ENCODE measurements around the gene SLC33A1. TPM values are rescaled to one million over a fixed set of nuclear protein-coding genes. Genes with fewer than 3 reads are reported as not detected.

The SLC33A1 gene
- total and polyA plus RNA-seq, 2 of the 13 experiments (the other 11 are each of a cell fraction or from before 2014, with no cell fraction given), result 20.0 to 32.1 TPM

DNA sequence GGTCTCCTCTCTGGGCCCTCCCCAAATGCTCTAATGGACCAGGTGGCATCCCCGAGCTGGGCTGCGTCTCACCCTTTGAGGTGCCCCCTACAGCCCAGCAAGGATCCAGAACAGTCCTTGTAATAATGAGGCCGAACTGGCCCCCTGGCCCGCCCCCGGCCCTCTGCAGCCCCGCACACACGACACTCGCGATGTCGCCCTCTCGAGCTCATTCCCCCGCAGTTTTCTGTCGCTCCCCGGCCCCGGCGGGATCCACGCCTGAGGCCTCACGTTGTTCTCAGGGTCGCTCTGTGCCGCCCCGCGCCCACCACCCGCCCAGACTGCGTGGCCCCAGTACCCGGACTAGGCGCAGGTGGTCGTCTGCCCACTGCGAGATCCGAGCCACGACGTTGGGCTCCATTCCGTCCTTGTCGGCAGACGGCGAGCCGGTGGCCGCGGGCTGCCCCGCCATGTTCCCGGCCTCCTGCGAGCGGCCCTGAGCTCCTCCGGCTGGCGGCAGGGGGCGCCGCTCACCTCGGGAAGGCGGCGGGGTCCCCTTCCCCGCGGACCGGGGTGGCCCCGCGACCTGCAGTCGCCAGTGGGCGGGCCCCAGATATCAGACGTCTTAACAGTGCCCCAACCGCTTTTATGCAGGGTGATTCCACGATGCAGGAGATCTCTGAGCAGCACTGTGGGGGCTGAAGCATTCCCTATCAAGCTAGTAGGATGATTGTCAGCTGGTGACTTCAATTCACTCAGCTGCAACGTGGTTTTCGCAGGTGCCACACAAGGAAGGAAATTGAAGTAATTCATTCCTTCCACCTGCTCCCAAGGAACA, 48.2 kb downstream of the SLC33A1 start, which contains the start of gene C3orf33 (continued):
- TF ChIP-seq, protein P1, sequence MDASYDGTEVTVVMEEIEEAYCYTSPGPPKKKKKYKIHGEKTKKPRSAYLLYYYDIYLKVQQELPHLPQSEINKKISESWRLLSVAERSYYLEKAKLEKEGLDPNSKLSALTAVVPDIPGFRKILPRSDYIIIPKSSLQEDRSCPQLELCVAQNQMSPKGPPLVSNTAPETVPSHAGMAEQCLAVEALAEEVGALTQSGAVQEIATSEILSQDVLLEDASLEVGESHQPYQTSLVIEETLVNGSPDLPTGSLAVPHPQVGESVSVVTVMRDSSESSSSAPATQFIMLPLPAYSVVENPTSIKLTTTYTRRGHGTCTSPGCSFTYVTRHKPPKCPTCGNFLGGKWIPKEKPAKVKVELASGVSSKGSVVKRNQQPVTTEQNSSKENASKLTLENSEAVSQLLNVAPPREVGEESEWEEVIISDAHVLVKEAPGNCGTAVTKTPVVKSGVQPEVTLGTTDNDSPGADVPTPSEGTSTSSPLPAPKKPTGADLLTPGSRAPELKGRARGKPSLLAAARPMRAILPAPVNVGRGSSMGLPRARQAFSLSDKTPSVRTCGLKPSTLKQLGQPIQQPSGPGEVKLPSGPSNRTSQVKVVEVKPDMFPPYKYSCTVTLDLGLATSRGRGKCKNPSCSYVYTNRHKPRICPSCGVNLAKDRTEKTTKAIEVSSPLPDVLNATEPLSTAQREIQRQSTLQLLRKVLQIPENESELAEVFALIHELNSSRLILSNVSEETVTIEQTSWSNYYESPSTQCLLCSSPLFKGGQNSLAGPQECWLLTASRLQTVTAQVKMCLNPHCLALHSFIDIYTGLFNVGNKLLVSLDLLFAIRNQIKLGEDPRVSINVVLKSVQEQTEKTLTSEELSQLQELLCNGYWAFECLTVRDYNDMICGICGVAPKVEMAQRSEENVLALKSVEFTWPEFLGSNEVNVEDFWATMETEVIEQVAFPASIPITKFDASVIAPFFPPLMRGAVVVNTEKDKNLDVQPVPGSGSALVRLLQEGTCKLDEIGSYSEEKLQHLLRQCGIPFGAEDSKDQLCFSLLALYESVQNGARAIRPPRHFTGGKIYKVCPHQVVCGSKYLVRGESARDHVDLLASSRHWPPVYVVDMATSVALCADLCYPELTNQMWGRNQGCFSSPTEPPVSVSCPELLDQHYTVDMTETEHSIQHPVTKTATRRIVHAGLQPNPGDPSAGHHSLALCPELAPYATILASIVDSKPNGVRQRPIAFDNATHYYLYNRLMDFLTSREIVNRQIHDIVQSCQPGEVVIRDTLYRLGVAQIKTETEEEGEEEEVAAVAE (CRISPR knock-in tag; IDR thresholded peaks at IDR 0.05; ENCODE audit: borderline replicate concordance), result no peak
- peak; percentile 30; the same call in 1 of the 2 replicates for TF ChIP-seq ZNF143 (CRISPR knock-in tag; IDR thresholded peaks at IDR 0.05)
- no peak for TF ChIP-seq HOXA5 (CRISPR knock-in tag; IDR thresholded peaks at IDR 0.05)
- TF ChIP-seq ZMYM4 (CRISPR knock-in tag; IDR thresholded peaks at IDR 0.05), result peak; percentile 85; the same call in 1 of the 2 replicates
- TF ChIP-seq, protein P2, sequence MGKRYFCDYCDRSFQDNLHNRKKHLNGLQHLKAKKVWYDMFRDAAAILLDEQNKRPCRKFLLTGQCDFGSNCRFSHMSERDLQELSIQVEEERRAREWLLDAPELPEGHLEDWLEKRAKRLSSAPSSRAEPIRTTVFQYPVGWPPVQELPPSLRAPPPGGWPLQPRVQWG (CRISPR knock-in tag; IDR thresholded peaks at IDR 0.05; ENCODE audit: borderline replicate concordance, low read depth), result no peak
- no peak for TF ChIP-seq NR2F6 (IDR thresholded peaks at IDR 0.05)
- peak; percentile 33; the same call in 1 of the 2 replicates for TF ChIP-seq NR2F6 (CRISPR knock-in tag; IDR thresholded peaks at IDR 0.05)
- TF ChIP-seq, protein P3, sequence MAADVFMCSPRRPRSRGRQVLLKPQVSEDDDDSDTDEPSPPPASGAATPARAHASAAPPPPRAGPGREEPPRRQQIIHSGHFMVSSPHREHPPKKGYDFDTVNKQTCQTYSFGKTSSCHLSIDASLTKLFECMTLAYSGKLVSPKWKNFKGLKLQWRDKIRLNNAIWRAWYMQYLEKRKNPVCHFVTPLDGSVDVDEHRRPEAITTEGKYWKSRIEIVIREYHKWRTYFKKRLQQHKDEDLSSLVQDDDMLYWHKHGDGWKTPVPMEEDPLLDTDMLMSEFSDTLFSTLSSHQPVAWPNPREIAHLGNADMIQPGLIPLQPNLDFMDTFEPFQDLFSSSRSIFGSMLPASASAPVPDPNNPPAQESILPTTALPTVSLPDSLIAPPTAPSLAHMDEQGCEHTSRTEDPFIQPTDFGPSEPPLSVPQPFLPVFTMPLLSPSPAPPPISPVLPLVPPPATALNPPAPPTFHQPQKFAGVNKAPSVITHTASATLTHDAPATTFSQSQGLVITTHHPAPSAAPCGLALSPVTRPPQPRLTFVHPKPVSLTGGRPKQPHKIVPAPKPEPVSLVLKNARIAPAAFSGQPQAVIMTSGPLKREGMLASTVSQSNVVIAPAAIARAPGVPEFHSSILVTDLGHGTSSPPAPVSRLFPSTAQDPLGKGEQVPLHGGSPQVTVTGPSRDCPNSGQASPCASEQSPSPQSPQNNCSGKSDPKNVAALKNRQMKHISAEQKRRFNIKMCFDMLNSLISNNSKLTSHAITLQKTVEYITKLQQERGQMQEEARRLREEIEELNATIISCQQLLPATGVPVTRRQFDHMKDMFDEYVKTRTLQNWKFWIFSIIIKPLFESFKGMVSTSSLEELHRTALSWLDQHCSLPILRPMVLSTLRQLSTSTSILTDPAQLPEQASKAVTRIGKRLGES (CRISPR knock-in tag; IDR thresholded peaks at IDR 0.05; ENCODE audit: borderline replicate concordance), result no peak
- TF ChIP-seq, protein P4, sequence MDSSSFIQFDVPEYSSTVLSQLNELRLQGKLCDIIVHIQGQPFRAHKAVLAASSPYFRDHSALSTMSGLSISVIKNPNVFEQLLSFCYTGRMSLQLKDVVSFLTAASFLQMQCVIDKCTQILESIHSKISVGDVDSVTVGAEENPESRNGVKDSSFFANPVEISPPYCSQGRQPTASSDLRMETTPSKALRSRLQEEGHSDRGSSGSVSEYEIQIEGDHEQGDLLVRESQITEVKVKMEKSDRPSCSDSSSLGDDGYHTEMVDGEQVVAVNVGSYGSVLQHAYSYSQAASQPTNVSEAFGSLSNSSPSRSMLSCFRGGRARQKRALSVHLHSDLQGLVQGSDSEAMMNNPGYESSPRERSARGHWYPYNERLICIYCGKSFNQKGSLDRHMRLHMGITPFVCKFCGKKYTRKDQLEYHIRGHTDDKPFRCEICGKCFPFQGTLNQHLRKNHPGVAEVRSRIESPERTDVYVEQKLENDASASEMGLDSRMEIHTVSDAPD (CRISPR knock-in tag; IDR thresholded peaks at IDR 0.05), result no peak
- no peak for TF ChIP-seq KLF11 (CRISPR knock-in tag; IDR thresholded peaks at IDR 0.05)
- TF ChIP-seq SIX1 (CRISPR knock-in tag; IDR thresholded peaks at IDR 0.05; ENCODE audit: borderline replicate concordance), result no peak
- peak; percentile 71; the same call in 1 of the 2 replicates for TF ChIP-seq KAT7 (CRISPR knock-in tag; IDR thresholded peaks at IDR 0.05; ENCODE audit: borderline replicate concordance)
- peak; percentile 71; the same call in 1 of the 2 replicates for TF ChIP-seq KDM5B (CRISPR knock-in tag; IDR thresholded peaks at IDR 0.05; ENCODE audit: borderline replicate concordance)
- TF ChIP-seq, protein P5, sequence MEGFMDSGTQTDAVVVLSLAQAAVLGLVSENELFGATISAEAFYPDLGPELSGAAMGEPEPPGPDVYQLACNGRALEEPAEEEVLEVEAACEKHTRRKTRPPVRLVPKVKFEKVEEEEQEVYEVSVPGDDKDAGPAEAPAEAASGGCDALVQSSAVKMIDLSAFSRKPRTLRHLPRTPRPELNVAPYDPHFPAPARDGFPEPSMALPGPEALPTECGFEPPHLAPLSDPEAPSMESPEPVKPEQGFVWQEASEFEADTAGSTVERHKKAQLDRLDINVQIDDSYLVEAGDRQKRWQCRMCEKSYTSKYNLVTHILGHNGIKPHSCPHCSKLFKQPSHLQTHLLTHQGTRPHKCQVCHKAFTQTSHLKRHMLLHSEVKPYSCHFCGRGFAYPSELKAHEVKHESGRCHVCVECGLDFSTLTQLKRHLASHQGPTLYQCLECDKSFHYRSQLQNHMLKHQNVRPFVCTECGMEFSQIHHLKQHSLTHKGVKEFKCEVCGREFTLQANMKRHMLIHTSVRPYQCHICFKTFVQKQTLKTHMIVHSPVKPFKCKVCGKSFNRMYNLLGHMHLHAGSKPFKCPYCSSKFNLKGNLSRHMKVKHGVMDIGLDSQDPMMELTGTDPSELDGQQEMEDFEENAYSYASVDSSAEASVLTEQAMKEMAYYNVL (CRISPR knock-in tag; IDR thresholded peaks at IDR 0.05; ENCODE audit: borderline replicate concordance), result no peak
- TF ChIP-seq RFX5 (IDR thresholded peaks at IDR 0.05; ENCODE audit: low read depth, low read length), result no peak
- TF ChIP-seq CBX2 (IDR thresholded peaks at IDR 0.05; ENCODE audit: low read depth, low read length), result no peak
- TF ChIP-seq CBX2 (CRISPR knock-in tag; IDR thresholded peaks at IDR 0.05; ENCODE audit: low read depth), result no peak
